IMR-90 (cell line): ENCODE results near the gene KRT5. TPM values are rescaled to one million over a fixed set of nuclear protein-coding genes. Genes with fewer than 3 reads are reported as not detected.

Source experiments
- ATAC-seq: fragments of 200-7000 bp; cut with Tn5 transposase; 2 replicates; pipeline ENCODE4 v1.9.1; 2020; ENCODE audit warnings: low read depth, mild to moderate bottlenecking, moderate library complexity
- BruUV-seq: library from RNA; stranded (reverse); fragments of 400-500 nt; replicated peaks from 2 replicates; lab custom pipeline; 2021; lab: Mats Ljungman, UMichigan
- CTCF ChIA-PET: fragments of 300-600 bp; formaldehyde crosslinking; extraction: SDS; loops from one replicate; lab custom pipeline; 2021; ENCODE audit warnings: antibody characterized with exemption; lab: Yijun Ruan, JAX
- POLR2A ChIA-PET: fragments of 300-600 bp; sonication (Branson Sonifier 250); formaldehyde crosslinking; loops from one replicate; lab custom pipeline; 2022; ENCODE audit warnings: antibody characterized with exemption; ENCODE audit not compliant: unreplicated experiment; lab: Charles Lee
- DNase-seq: peaks from one replicate; pipeline ENCODE4 v3.0.0; 2013
- H2AFZ ChIP-seq: replicated peaks from 2 replicates; pipeline ENCODE3; 2013; ENCODE audit warnings: low read length, mild to moderate bottlenecking; ENCODE audit not compliant: poor library complexity
- H2AK5ac ChIP-seq: 2 replicates; pipeline ENCODE4 v1.6.1; 2013; ENCODE audit warnings: low read depth, low read length, inconsistent platforms
- H2AK9ac ChIP-seq: replicated peaks from 2 replicates; pipeline ENCODE3; 2013; ENCODE audit warnings: mild to moderate bottlenecking, low read depth, low read length, moderate library complexity; ENCODE audit not compliant: poor library complexity
- H2BK120ac ChIP-seq: 2 replicates; pipeline ENCODE4 v1.6.1; 2013; ENCODE audit warnings: low read depth, low read length, inconsistent platforms
- H2BK15ac ChIP-seq: 3 replicates; pipeline ENCODE4 v1.6.1; 2013; ENCODE audit warnings: low read depth, low read length, inconsistent platforms
- H2BK20ac ChIP-seq: 2 replicates; pipeline ENCODE4 v1.6.1; 2013; ENCODE audit warnings: low read depth, mild to moderate bottlenecking, inconsistent platforms, low read length, moderate library complexity
- H2BK5ac ChIP-seq: 2 replicates; pipeline ENCODE4 v1.6.1; 2013; ENCODE audit warnings: mild to moderate bottlenecking, low read depth, low read length, inconsistent platforms; ENCODE audit not compliant: poor library complexity, severe bottlenecking
- H3K14ac ChIP-seq: replicated peaks from 2 replicates; pipeline ENCODE4 v1.6.1; 2013; ENCODE audit warnings: low read depth, low read length, inconsistent platforms
- H3K18ac ChIP-seq: 2 replicates; pipeline ENCODE4 v1.6.1; 2013; ENCODE audit warnings: low read depth, low read length, control low read depth
- H3K23ac ChIP-seq: 2 replicates; pipeline ENCODE4 v1.6.1; 2013; ENCODE audit warnings: low read depth, low read length, inconsistent platforms
- H3K27ac ChIP-seq: 2 replicates; pipeline ENCODE4 v1.5.1; 2013; ENCODE audit warnings: mild to moderate bottlenecking, control low read depth, low read length; ENCODE audit not compliant: insufficient read depth
- H3K27me3 ChIP-seq: 2 replicates; pipeline ENCODE4 v1.6.1; 2013; ENCODE audit warnings: low read length; ENCODE audit not compliant: control insufficient read depth, insufficient read depth
- H3K36me3 ChIP-seq: 2 replicates; pipeline ENCODE4 v1.6.1; 2013; ENCODE audit warnings: low read length, mixed read lengths; ENCODE audit not compliant: control insufficient read depth, insufficient read depth
- H3K4ac ChIP-seq: 2 replicates; pipeline ENCODE4 v1.6.1; 2013; ENCODE audit warnings: low read depth, low read length, inconsistent platforms
- H3K4me1 ChIP-seq: 2 replicates; pipeline ENCODE4 v1.6.1; 2013; ENCODE audit warnings: low read length, mixed read lengths; ENCODE audit not compliant: control insufficient read depth, insufficient read depth
- H3K4me2 ChIP-seq: 2 replicates; pipeline ENCODE4 v1.6.1; 2013; ENCODE audit warnings: low read depth, mild to moderate bottlenecking, control low read depth, low read length, moderate library complexity
- H3K4me3 ChIP-seq: 2 replicates; pipeline ENCODE4 v1.5.1; 2013; ENCODE audit warnings: low read depth, mild to moderate bottlenecking, control low read depth, low read length, moderate library complexity; ENCODE audit not compliant: insufficient read depth
- H3K56ac ChIP-seq: 2 replicates; pipeline ENCODE4 v1.6.1; 2013; ENCODE audit warnings: low read length, inconsistent platforms; ENCODE audit not compliant: insufficient read depth; ENCODE audit errors: extremely low read depth
- H3K79me1 ChIP-seq, 2 experiments: 2 replicates each; pipeline ENCODE4 v1.6.1; 2013; ENCODE audit warnings: low read length in 2 of 2, inconsistent platforms in 1 of 2, low read depth in 1 of 2
- H3K9ac ChIP-seq: 2 replicates; pipeline ENCODE4 v1.6.1; 2013; ENCODE audit warnings: low read depth, low read length, control low read depth
- H3K9me1 ChIP-seq: 2 replicates; pipeline ENCODE4 v1.6.1; 2013; ENCODE audit warnings: low read length, inconsistent platforms; ENCODE audit not compliant: insufficient read depth
- H3K9me3 ChIP-seq: 2 replicates; pipeline ENCODE4 v1.6.1; 2013; ENCODE audit warnings: low read length; ENCODE audit not compliant: control insufficient read depth, insufficient read depth
- H4K20me1 ChIP-seq: 2 replicates; pipeline ENCODE4 v1.6.1; 2013; ENCODE audit warnings: low read length, inconsistent platforms; ENCODE audit not compliant: insufficient read depth
- H4K5ac ChIP-seq: 2 replicates; pipeline ENCODE4 v1.6.1; 2013; ENCODE audit warnings: mild to moderate bottlenecking, low read depth, low read length, control low read depth
- H4K8ac ChIP-seq, 2 experiments: 2 replicates each; pipeline ENCODE4 v1.6.1; 2013; ENCODE audit warnings: low read depth in 2 of 2, low read length in 2 of 2, control low read depth in 1 of 2, inconsistent platforms in 1 of 2
- H4K91ac ChIP-seq: 2 replicates; pipeline ENCODE4 v1.6.1; 2013; ENCODE audit warnings: low read depth, low read length, inconsistent platforms; ENCODE audit not compliant: insufficient read depth
- BHLHE40 ChIP-seq: fragments of 150-350 bp; IDR thresholded peaks from 2 replicates; pipeline ENCODE4 v1.6.1; 2016; ENCODE audit warnings: mild to moderate bottlenecking, low read depth, low read length
- CEBPB ChIP-seq: IDR thresholded peaks from 2 replicates; pipeline ENCODE4 v1.6.1; 2012; ENCODE audit warnings: low read depth, low read length, improper control_type of control experiment
- CHD1 ChIP-seq: IDR thresholded peaks from 2 replicates; pipeline ENCODE4 v1.6.1; 2012; ENCODE audit warnings: low read depth, low read length, improper control_type of control experiment
- CTCF ChIP-seq: conservative IDR thresholded peaks from 2 replicates; pipeline ENCODE4 v1.5.1; 2012; ENCODE audit warnings: mild to moderate bottlenecking, low read depth, low read length, improper control_type of control experiment
- ELK1 ChIP-seq: fragments of 150-350 bp; IDR thresholded peaks from 2 replicates; pipeline ENCODE4 v1.6.1; 2016; ENCODE audit warnings: low read depth, mild to moderate bottlenecking, low read length, moderate library complexity, borderline replicate concordance
- FOS ChIP-seq: fragments of 150-350 bp; IDR thresholded peaks from 2 replicates; pipeline ENCODE4 v1.6.1; 2016; ENCODE audit warnings: low read depth, low read length
- MAFK ChIP-seq: IDR thresholded peaks from 2 replicates; pipeline ENCODE4 v1.6.1; 2012; ENCODE audit warnings: low read depth, low read length, improper control_type of control experiment
- MAZ ChIP-seq: IDR thresholded peaks from 2 replicates; pipeline ENCODE4 v1.6.1; 2012; ENCODE audit warnings: low read depth, mild to moderate bottlenecking, low read length, improper control_type of control experiment, moderate library complexity, borderline replicate concordance
- MXI1 ChIP-seq: IDR thresholded peaks from 2 replicates; pipeline ENCODE4 v1.6.1; 2012; ENCODE audit warnings: low read depth, mild to moderate bottlenecking, low read length, moderate library complexity, borderline replicate concordance
- NFE2L2 ChIP-seq: fragments of 150-350 bp; IDR thresholded peaks from 2 replicates; pipeline ENCODE4 v1.6.1; 2016; ENCODE audit warnings: low read depth, mild to moderate bottlenecking, low read length
- POLR2A ChIP-seq: IDR thresholded peaks from 2 replicates; pipeline ENCODE4 v1.6.1; 2012; ENCODE audit warnings: mild to moderate bottlenecking, low read depth, low read length
- RAD21 ChIP-seq: IDR thresholded peaks from 2 replicates; pipeline ENCODE4 v1.6.1; 2012; ENCODE audit warnings: low read length, improper control_type of control experiment
- RCOR1 ChIP-seq: IDR thresholded peaks from 2 replicates; pipeline ENCODE4 v1.6.1; 2012; ENCODE audit warnings: mild to moderate bottlenecking, low read length, improper control_type of control experiment; ENCODE audit not compliant: insufficient replicate concordance
- RFX5 ChIP-seq: IDR thresholded peaks from 2 replicates; pipeline ENCODE4 v1.8.0; 2012; ENCODE audit warnings: low read depth, mild to moderate bottlenecking, low read length, moderate library complexity
- SMC3 ChIP-seq: fragments of 150-350 bp; IDR thresholded peaks from 2 replicates; pipeline ENCODE4 v1.6.1; 2016; ENCODE audit warnings: low read depth, mild to moderate bottlenecking, antibody characterized with exemption, low read length, moderate library complexity
- USF2 ChIP-seq: fragments of 150-350 bp; IDR thresholded peaks from 2 replicates; pipeline ENCODE4 v1.6.1; 2017; ENCODE audit warnings: mild to moderate bottlenecking, antibody characterized with exemption, low read length, low read depth
- WGBS, 2 experiments: methylation state at CpG; one replicate each; pipeline versions ENCODE4 v1.1.5 to v1.1.7; 2013; ENCODE audit warnings: missing lambda C conversion rate in 2 of 2; ENCODE audit not compliant: insufficient read length in 1 of 2; ENCODE audit errors: extremely low coverage in 2 of 2; 5-methylcytosine and 5-hydroxymethylcytosine counted together
- dilution Hi-C: fragments of 300-500 bp; cut with HindIII; formaldehyde crosslinking; loops from one replicate; pipeline ENCODE4 v1.14.3; 2018; ENCODE audit warnings: low sequenced_read_pairs; ENCODE audit not compliant: unreplicated experiment
- in situ Hi-C: fragments of 300-500 bp; cut with MboI; formaldehyde crosslinking; loops from 3 replicates; pipeline ENCODE4 v1.14.3; 2019; ENCODE audit warnings: low sequenced_read_pairs, inconsistent platforms, mixed read lengths
- intact Hi-C: fragments of 100-400 bp; cut with micrococcal nuclease; formaldehyde crosslinking; loops from 2 replicates; pipeline ENCODE4 v1.10.0; 2022
- polyA plus RNA-seq, 3 experiments: library from polyadenylated mRNA; depleted of rRNA; stranded (reverse); fragments of >200 nt; gene quantifications; 2 replicates each; pipeline ENCODE4 v1.2.3, GENCODE V29; 2012; ENCODE audit warnings: low replicate concordance in 1 of 3
- total RNA-seq: library from RNA; depleted of rRNA; stranded (reverse); fragments of >200 nt; gene quantifications from 2 replicates; pipeline ENCODE4 v1.2.3, GENCODE V29; 2012

KRT5 gene
- total and polyA plus RNA-seq, 2 of the 4 experiments (the other 2 are of a cell fraction) = not detected

- ATAC-seq (no peak), DNase-seq (no peak)
- Histone ChIP-seq H4K91ac (no peak overlapping the region), H2BK15ac (no peak overlapping the region), H3K56ac (no peak overlapping the region), H2AK5ac (no peak overlapping the region), H3K27me3 (peaks cover 11% of the 10 kb centered on the region), H3K23ac (no peak overlapping the region), H2BK20ac (no peak overlapping the region), H3K18ac (no peak overlapping the region), H2AFZ (no peak overlapping the region), H2AK9ac (no peak overlapping the region), H2BK5ac (no peak overlapping the region), H4K20me1 (no peaks in the 10 kb centered on the region), H4K5ac (no peak overlapping the region), H3K14ac (no peak overlapping the region), H3K9me3 (no peaks in the 10 kb centered on the region), H3K4me1 (no peaks in the 10 kb centered on the region), H3K4me2 (no peak overlapping the region), H3K4ac (no peak overlapping the region), H3K27ac (no peak overlapping the region), H3K79me1 (no peaks in the 10 kb centered on the region), H3K4me3 (no peak overlapping the region), H3K9me1 (no peaks in the 10 kb centered on the region), H4K8ac (no peak overlapping the region), H3K9ac (no peak overlapping the region), H2BK120ac (no peak overlapping the region), H3K36me3 (no peaks in the 10 kb centered on the region)
- in situ Hi-C loops (no loop called here), intact Hi-C loops (no loop called here), dilution Hi-C loops (no loop called here)
- WGBS, 2 experiments = no CpG with 5 or more reads among the region's 1 CpG
- BruUV-seq = no TSS peak
- TF ChIP-seq CHD1 (no peak), RAD21 (no peak), FOS (no peak), RCOR1 (no peak), ELK1 (no peak), MXI1 (no peak), RFX5 (no peak), CTCF (no peak), SMC3 (no peak), CEBPB (no peak), POLR2A (no peak), NFE2L2 (no peak), BHLHE40 (no peak), MAFK (no peak), USF2 (no peak), MAZ (no peak)
- ChIA-PET CTCF (no interaction called here), POLR2A (no interaction called here)
These were observed 26.1 kb downstream of the KRT5 start for GRCh38 chr12:52494100-52494499.
